ENCODE results near the gene KCNQ1. TPM values are rescaled to one million over a fixed set of nuclear protein-coding genes. Genes with fewer than 3 reads are reported as not detected.

Gene KCNQ1
- total and polyA plus RNA-seq, 2 experiments from 2014 or later, result 0.45 to 0.87 TPM

DNA sequence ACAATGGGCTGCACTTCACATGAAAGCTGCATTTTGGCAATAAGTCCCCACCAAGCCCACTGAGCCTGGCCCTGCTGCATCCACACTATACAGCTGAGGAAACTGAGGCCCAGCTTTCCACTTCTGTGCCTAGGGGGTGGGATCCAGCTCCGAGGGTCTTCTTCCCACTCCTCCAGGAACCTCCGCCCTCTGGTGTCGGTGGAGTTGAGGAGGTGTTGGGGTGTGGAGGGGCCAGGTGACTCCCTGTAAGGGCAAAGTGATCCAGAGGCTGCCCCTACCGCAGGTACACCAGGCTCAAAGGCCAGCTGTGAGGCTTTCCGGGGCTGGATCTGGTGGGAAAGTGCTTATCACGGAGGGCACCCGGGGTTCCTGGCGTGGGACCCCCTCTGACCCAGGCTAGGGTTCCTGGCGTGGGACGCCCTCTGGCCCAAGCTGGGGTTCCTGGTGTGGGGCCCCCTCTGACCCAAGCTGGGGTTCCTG lies 125.0 kb downstream of the KCNQ1 start (continued):
- no peak for TF ChIP-seq ZNF462 (CRISPR knock-in tag; IDR thresholded peaks at IDR 0.05)

DNA sequence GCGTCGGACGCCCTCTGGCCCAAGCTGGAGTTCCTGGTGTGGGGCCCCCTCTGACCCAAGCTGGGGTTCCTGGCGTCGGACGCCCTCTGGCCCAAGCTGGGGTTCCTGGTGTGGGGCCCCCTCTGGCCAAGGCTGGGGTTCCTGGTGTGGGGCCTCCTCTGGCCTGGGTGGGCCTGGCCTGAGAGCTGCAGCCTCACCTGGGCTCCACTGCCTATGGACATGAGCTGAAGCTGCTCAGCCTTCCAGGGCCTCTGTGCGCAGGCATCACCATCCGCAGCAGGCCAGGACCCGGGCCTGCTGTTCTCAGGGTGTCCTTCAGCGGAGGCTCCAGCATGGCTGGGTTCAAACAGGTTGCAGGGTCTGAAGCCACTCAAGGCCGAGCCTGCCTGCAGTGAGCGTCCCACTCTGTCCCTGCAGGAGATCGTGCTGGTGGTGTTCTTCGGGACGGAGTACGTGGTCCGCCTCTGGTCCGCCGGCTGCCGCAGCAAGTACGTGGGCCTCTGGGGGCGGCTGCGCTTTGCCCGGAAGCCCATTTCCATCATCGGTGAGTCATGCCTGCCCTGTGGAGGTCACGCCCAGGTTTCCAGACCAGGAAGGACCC lies 125.5 kb downstream of the KCNQ1 start:
- Mint-ChIP-seq H3K27ac (no peak overlapping the region), H3K4me3 (no peak overlapping the region), H3K4me1 (no peaks in the 10 kb centered on the region), H3K36me3 (ENCODE audit: low read depth) (no peaks in the 10 kb centered on the region), H3K27me3 (ENCODE audit: insufficient read depth, low read depth, poor library complexity) (peaks cover 43% of the 10 kb centered on the region), H3K9me3 (no peaks in the 10 kb centered on the region)
- H4K20me1 ChIP-seq (replicated peaks; ENCODE audit: insufficient read depth), result no peaks in the 10 kb centered on the region; the same call in 1 of the 2 replicates
- H3F3A ChIP-seq (replicated peaks; ENCODE audit: low read depth), result no peaks in the 10 kb centered on the region
- DNase-seq (ENCODE audit: low spot score) (no peak), ATAC-seq (no peak)
- no peaks in the 10 kb centered on the region for H3K4me1 ChIP-seq (ENCODE audit: insufficient read depth)
- H3K4me3 ChIP-seq, result no peak overlapping the region
- no peaks in the 10 kb centered on the region for H3K9me2 ChIP-seq (ENCODE audit: insufficient read depth)
- no peak overlapping the region for H3K4me2 ChIP-seq
- H3K27me3 ChIP-seq (ENCODE audit: insufficient read depth), result peaks cover 23% of the 10 kb centered on the region
- H3K36me3 ChIP-seq (ENCODE audit: insufficient read depth), result no peaks in the 10 kb centered on the region
- no peaks in the 10 kb centered on the region for H3K79me2 ChIP-seq (replicated peaks; ENCODE audit: insufficient read depth)
- H3K27ac ChIP-seq (ENCODE audit: low read depth), result no peak overlapping the region
- H2AFZ ChIP-seq, result no peak overlapping the region
- TF ChIP-seq EZH2phosphoT487 (IDR thresholded peaks at IDR 0.05; ENCODE audit: unreplicated experiment) (no peak), JUNB (IDR thresholded peaks at IDR 0.05; ENCODE audit: unreplicated experiment) (no peak), EZH2 (IDR thresholded peaks at IDR 0.05; ENCODE audit: low read depth, unreplicated experiment) (no peak), ZNF331 (CRISPR knock-in tag; IDR thresholded peaks at IDR 0.05; ENCODE audit: low read depth) (no peak), ZNF462 (CRISPR knock-in tag; IDR thresholded peaks at IDR 0.05) (no peak), ETS1 (IDR thresholded peaks at IDR 0.05) (no peak)

Data from GM23338 (cell line).